HEK293 (cell line): ENCODE measurements around the gene TIMM13.
A peak's percentile ranks its signal among the peaks of the same experiment; 100 is the strongest.

ENCODE experiments used
- BCL11A ChIP-seq: fragments of 450-650 bp; formaldehyde crosslinking; IDR thresholded peaks from 2 replicates; pipeline ENCODE4 v1.5.1; 2016; ENCODE audit warnings: low read depth, missing biosample characterization, missing genetic modification characterization
- EGR2 ChIP-seq: fragments of 450-650 bp; formaldehyde crosslinking; IDR thresholded peaks from 2 replicates; pipeline ENCODE4 v1.5.1; 2016; ENCODE audit warnings: low read depth, missing biosample characterization, missing genetic modification characterization
- GLI4 ChIP-seq: fragments of 450-650 bp; formaldehyde crosslinking; IDR thresholded peaks from 2 replicates; pipeline ENCODE4 v1.5.1; 2016; ENCODE audit warnings: missing biosample characterization, missing genetic modification characterization
- HOXD13 ChIP-seq: sonication (generic); formaldehyde crosslinking; IDR thresholded peaks from 2 replicates; pipeline ENCODE4 v1.8.0; 2022; ENCODE audit warnings: missing genetic modification reagents, borderline replicate concordance
- IKZF3 ChIP-seq: fragments of 450-650 bp; IDR thresholded peaks from 2 replicates; pipeline ENCODE4 v1.5.0; 2018; ENCODE audit warnings: missing biosample characterization, mild to moderate bottlenecking, missing genetic modification characterization, moderate library complexity
- SCRT2 ChIP-seq: fragments of 450-650 bp; formaldehyde crosslinking; IDR thresholded peaks from 2 replicates; pipeline ENCODE4 v1.5.1; 2016; ENCODE audit warnings: missing biosample characterization, missing genetic modification characterization
- WT1 ChIP-seq: fragments of 450-650 bp; formaldehyde crosslinking; IDR thresholded peaks from 2 replicates; pipeline ENCODE4 v1.5.1; 2016; ENCODE audit warnings: missing biosample characterization, missing genetic modification characterization
- ZBTB48 ChIP-seq: fragments of 450-650 bp; formaldehyde crosslinking; IDR thresholded peaks from 2 replicates; pipeline ENCODE4 v1.5.1; 2016; ENCODE audit warnings: missing biosample characterization, missing genetic modification characterization
- ZBTB7A ChIP-seq: fragments of 450-650 bp; formaldehyde crosslinking; IDR thresholded peaks from 2 replicates; pipeline ENCODE4 v1.5.1; 2016; ENCODE audit warnings: low read depth, missing biosample characterization, missing genetic modification characterization
- ZNF184 ChIP-seq: fragments of 450-650 bp; IDR thresholded peaks from 2 replicates; pipeline ENCODE4 v1.5.1; 2018; ENCODE audit warnings: missing biosample characterization, mild to moderate bottlenecking, missing genetic modification characterization
- ZNF211 ChIP-seq: fragments of 450-650 bp; formaldehyde crosslinking; IDR thresholded peaks from 2 replicates; pipeline ENCODE4 v1.5.1; 2016; ENCODE audit warnings: low read depth, missing biosample characterization, missing genetic modification characterization
- ZNF23 ChIP-seq: fragments of 450-650 bp; formaldehyde crosslinking; IDR thresholded peaks from 2 replicates; pipeline ENCODE4 v1.5.1; 2016; ENCODE audit warnings: missing biosample characterization, missing genetic modification characterization, borderline replicate concordance
- ZNF426 ChIP-seq: fragments of 450-650 bp; formaldehyde crosslinking; IDR thresholded peaks from 2 replicates; pipeline ENCODE4 v1.5.1; 2017; ENCODE audit warnings: missing biosample characterization, missing genetic modification characterization, mild to moderate bottlenecking, inconsistent platforms, moderate library complexity
- ZNF548 ChIP-seq: fragments of 450-650 bp; formaldehyde crosslinking; IDR thresholded peaks from 2 replicates; pipeline ENCODE4 v1.5.1; 2016; ENCODE audit warnings: missing biosample characterization, missing genetic modification characterization
- ZNF585B ChIP-seq: fragments of 450-650 bp; formaldehyde crosslinking; IDR thresholded peaks from 2 replicates; pipeline ENCODE4 v1.5.1; 2016; ENCODE audit warnings: missing biosample characterization, missing genetic modification characterization
- ZNF621 ChIP-seq: fragments of 450-650 bp; formaldehyde crosslinking; IDR thresholded peaks from 2 replicates; pipeline ENCODE4 v1.5.1; 2017; ENCODE audit warnings: missing biosample characterization, missing genetic modification characterization
- ZNF785 ChIP-seq: fragments of 450-650 bp; formaldehyde crosslinking; IDR thresholded peaks from 2 replicates; pipeline ENCODE4 v1.5.1; 2016; ENCODE audit warnings: missing biosample characterization, missing genetic modification characterization
- TF ChIP-seq, protein P1 (sequence below): fragments of 450-650 bp; formaldehyde crosslinking; conservative IDR thresholded peaks from 2 replicates; pipeline ENCODE4 v1.5.1; 2016; ENCODE audit warnings: low read depth, missing biosample characterization, missing genetic modification characterization
- TF ChIP-seq, protein P2 (sequence below): fragments of 450-650 bp; formaldehyde crosslinking; optimal IDR thresholded peaks from 2 replicates; pipeline ENCODE3; 2016; ENCODE audit warnings: missing biosample characterization, mild to moderate bottlenecking, missing genetic modification characterization
- TF ChIP-seq, protein P3 (sequence below): fragments of 450-650 bp; formaldehyde crosslinking; IDR thresholded peaks from 2 replicates; pipeline ENCODE4 v1.5.1; 2016; ENCODE audit warnings: missing biosample characterization, missing genetic modification characterization
- TF ChIP-seq, protein P4 (sequence below): fragments of 450-650 bp; formaldehyde crosslinking; IDR thresholded peaks from 2 replicates; pipeline ENCODE4 v1.5.1; 2016; ENCODE audit warnings: missing biosample characterization, missing genetic modification characterization
- TF ChIP-seq, protein P5 (sequence below): fragments of 450-650 bp; formaldehyde crosslinking; IDR thresholded peaks from 2 replicates; pipeline ENCODE4 v1.5.1; 2016; ENCODE audit warnings: missing biosample characterization, missing genetic modification characterization, borderline replicate concordance
- TF ChIP-seq, protein P6 (sequence below): fragments of 450-650 bp; formaldehyde crosslinking; IDR thresholded peaks from 2 replicates; pipeline ENCODE4 v1.5.1; 2017; ENCODE audit warnings: missing biosample characterization, missing genetic modification characterization

The TIMM13 gene

DNA sequence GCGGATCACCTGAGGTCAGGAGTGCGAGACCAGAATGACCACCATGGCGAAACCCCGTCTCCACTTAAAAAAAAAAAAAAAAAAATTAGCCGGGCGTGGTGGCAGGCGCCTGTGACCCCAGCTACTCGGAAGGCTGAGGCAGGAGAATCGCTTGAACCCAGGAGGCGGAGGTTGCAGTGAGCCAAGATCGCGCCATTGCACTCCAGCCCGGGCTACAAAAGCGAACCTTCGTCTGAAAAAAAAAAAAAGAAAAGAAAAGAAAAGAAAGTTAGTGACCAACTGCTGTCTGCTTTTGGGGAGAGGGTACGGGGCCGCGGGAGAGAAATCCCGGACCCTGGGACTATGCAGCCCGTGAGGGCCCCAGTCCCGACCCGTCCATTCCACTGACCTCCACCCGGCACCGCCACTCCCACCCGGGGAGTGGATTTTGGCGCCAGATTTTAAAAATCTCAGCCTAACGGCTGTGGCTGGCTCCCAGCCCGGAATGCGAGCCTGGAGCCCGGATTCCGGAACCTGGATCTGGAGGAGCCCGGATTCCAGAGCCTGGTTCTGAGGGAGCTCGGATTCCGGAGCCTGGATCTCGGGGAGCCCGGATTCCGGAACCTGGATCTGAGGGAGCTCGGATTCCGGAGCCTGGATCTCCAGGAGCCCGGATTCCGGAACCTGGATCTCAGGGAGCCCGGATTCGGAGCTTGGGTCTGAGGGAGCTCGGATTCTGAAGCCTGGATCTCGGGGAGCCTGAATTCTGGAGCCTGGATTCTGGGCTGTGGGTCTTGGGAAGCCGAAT lies 35.4 kb upstream of the TIMM13 start (continued):
- no peak for TF ChIP-seq ZNF585B (tag by site-specific recombination)
- TF ChIP-seq GLI4 (tag by site-specific recombination), result no peak
- no peak for TF ChIP-seq ZNF621 (tag by site-specific recombination)
- TF ChIP-seq, protein P1, sequence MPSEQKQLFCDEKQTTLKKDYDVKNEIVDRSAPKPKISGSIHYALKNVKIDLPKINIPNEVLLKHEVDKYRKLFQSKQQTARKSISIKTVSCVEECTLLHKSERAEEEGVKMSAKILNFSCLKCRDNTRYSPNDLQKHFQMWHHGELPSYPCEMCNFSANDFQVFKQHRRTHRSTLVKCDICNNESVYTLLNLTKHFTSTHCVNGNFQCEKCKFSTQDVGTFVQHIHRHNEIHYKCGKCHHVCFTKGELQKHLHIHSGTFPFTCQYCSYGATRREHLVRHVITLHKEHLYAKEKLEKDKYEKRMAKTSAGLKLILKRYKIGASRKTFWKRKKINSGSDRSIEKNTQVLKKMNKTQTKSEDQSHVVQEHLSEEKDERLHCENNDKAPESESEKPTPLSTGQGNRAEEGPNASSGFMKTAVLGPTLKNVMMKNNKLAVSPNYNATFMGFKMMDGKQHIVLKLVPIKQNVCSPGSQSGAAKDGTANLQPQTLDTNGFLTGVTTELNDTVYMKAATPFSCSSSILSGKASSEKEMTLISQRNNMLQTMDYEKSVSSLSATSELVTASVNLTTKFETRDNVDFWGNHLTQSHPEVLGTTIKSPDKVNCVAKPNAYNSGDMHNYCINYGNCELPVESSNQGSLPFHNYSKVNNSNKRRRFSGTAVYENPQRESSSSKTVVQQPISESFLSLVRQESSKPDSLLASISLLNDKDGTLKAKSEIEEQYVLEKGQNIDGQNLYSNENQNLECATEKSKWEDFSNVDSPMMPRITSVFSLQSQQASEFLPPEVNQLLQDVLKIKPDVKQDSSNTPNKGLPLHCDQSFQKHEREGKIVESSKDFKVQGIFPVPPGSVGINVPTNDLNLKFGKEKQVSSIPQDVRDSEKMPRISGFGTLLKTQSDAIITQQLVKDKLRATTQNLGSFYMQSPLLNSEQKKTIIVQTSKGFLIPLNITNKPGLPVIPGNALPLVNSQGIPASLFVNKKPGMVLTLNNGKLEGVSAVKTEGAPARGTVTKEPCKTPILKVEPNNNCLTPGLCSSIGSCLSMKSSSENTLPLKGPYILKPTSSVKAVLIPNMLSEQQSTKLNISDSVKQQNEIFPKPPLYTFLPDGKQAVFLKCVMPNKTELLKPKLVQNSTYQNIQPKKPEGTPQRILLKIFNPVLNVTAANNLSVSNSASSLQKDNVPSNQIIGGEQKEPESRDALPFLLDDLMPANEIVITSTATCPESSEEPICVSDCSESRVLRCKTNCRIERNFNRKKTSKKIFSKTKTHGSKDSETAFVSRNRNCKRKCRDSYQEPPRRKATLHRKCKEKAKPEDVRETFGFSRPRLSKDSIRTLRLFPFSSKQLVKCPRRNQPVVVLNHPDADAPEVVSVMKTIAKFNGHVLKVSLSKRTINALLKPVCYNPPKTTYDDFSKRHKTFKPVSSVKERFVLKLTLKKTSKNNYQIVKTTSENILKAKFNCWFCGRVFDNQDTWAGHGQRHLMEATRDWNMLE (tag by site-specific recombination), result peak; percentile 43; the same call in 1 of the 2 replicates
- no peak for TF ChIP-seq ZNF23 (tag by site-specific recombination)
- no peak for TF ChIP-seq EGR2
- peak; percentile 91 for TF ChIP-seq ZNF184 (tag by site-specific recombination)
- 0 out of 2 replicates have a peak, but pooled peaks have one; percentile 13 for TF ChIP-seq BCL11A
- no peak; the same call in none of the 2 replicates for TF ChIP-seq ZBTB7A (tag by site-specific recombination)
- TF ChIP-seq, protein P2, sequence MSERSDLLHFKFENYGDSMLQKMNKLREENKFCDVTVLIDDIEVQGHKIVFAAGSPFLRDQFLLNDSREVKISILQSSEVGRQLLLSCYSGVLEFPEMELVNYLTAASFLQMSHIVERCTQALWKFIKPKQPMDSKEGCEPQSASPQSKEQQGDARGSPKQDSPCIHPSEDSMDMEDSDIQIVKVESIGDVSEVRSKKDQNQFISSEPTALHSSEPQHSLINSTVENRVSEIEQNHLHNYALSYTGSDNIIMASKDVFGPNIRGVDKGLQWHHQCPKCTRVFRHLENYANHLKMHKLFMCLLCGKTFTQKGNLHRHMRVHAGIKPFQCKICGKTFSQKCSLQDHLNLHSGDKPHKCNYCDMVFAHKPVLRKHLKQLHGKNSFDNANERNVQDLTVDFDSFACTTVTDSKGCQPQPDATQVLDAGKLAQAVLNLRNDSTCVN (tag by site-specific recombination), result peak; percentile 42
- no peak for TF ChIP-seq ZNF548 (tag by site-specific recombination)
- TF ChIP-seq, protein P3, sequence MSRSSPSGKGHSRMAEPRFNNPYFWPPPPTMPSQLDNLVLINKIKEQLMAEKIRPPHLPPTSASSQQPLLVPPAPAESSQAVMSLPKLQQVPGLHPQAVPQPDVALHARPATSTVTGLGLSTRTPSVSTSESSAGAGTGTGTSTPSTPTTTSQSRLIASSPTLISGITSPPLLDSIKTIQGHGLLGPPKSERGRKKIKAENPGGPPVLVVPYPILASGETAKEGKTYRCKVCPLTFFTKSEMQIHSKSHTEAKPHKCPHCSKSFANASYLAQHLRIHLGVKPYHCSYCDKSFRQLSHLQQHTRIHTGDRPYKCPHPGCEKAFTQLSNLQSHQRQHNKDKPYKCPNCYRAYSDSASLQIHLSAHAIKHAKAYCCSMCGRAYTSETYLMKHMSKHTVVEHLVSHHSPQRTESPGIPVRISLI (tag by site-specific recombination), result peak; percentile 72; the same call in 1 of the 2 replicates
- no peak for TF ChIP-seq SCRT2 (tag by site-specific recombination)
- TF ChIP-seq WT1 (tag by site-specific recombination), result peak; percentile 54
- peak; percentile 94 for TF ChIP-seq IKZF3 (tag by site-specific recombination)
- TF ChIP-seq HOXD13 (CRISPR knock-in tag), result no peak
- no peak for TF ChIP-seq ZNF785 (tag by site-specific recombination)
- TF ChIP-seq ZBTB48 (tag by site-specific recombination), result no peak
- TF ChIP-seq, protein P4, sequence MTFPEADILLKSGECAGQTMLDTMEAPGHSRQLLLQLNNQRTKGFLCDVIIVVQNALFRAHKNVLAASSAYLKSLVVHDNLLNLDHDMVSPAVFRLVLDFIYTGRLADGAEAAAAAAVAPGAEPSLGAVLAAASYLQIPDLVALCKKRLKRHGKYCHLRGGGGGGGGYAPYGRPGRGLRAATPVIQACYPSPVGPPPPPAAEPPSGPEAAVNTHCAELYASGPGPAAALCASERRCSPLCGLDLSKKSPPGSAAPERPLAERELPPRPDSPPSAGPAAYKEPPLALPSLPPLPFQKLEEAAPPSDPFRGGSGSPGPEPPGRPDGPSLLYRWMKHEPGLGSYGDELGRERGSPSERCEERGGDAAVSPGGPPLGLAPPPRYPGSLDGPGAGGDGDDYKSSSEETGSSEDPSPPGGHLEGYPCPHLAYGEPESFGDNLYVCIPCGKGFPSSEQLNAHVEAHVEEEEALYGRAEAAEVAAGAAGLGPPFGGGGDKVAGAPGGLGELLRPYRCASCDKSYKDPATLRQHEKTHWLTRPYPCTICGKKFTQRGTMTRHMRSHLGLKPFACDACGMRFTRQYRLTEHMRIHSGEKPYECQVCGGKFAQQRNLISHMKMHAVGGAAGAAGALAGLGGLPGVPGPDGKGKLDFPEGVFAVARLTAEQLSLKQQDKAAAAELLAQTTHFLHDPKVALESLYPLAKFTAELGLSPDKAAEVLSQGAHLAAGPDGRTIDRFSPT (tag by site-specific recombination), result peak; percentile 70
- TF ChIP-seq ZNF211, result no peak
- TF ChIP-seq, protein P5, sequence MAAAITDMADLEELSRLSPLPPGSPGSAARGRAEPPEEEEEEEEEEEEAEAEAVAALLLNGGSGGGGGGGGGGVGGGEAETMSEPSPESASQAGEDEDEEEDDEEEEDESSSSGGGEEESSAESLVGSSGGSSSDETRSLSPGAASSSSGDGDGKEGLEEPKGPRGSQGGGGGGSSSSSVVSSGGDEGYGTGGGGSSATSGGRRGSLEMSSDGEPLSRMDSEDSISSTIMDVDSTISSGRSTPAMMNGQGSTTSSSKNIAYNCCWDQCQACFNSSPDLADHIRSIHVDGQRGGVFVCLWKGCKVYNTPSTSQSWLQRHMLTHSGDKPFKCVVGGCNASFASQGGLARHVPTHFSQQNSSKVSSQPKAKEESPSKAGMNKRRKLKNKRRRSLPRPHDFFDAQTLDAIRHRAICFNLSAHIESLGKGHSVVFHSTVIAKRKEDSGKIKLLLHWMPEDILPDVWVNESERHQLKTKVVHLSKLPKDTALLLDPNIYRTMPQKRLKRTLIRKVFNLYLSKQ (tag by site-specific recombination), result no peak
- TF ChIP-seq, protein P6, sequence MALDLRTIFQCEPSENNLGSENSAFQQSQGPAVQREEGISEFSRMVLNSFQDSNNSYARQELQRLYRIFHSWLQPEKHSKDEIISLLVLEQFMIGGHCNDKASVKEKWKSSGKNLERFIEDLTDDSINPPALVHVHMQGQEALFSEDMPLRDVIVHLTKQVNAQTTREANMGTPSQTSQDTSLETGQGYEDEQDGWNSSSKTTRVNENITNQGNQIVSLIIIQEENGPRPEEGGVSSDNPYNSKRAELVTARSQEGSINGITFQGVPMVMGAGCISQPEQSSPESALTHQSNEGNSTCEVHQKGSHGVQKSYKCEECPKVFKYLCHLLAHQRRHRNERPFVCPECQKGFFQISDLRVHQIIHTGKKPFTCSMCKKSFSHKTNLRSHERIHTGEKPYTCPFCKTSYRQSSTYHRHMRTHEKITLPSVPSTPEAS (tag by site-specific recombination), result peak; percentile 56
- no peak for TF ChIP-seq ZNF426 (tag by site-specific recombination)
